WTC11 (cell line): ENCODE data around the gene BAG1. TPM values are rescaled to one million over a fixed set of nuclear protein-coding genes. Genes with fewer than 3 reads are reported as not detected.

ENCODE experiments used
- ATAC-seq: fragments of 200-7000 bp; cut with Tn5 transposase; 2 replicates; pipeline ENCODE4 v1.10.0; 2021; ENCODE audit warnings: mild to moderate bottlenecking, moderate library complexity
- CTCF ChIA-PET: fragments of 300-600 bp; sonication (Branson Sonifier 250); formaldehyde crosslinking; loops from one replicate; lab custom pipeline; 2021; ENCODE audit warnings: antibody characterized with exemption; lab: Charles Lee
- POLR2A ChIA-PET: fragments of 350-600 bp; sonication (Branson Sonifier 250); formaldehyde crosslinking; loops from one replicate; lab custom pipeline; 2021; ENCODE audit warnings: antibody characterized with exemption; lab: Charles Lee
- DNase-seq: peaks from one replicate; pipeline ENCODE4 v3.0.0; 2021; ENCODE audit warnings: low spot score
- H3K27ac Mint-ChIP-seq: 2 replicates; pipeline ENCODE4 v1.8.0; 2021; ENCODE audit warnings: mixed read lengths
- H3K27me3 Mint-ChIP-seq: 2 replicates; pipeline ENCODE4 v1.8.0; 2021; ENCODE audit warnings: low read depth, mild to moderate bottlenecking, moderate library complexity, mixed read lengths
- H3K36me3 Mint-ChIP-seq: 2 replicates; pipeline ENCODE4 v1.8.0; 2021; ENCODE audit warnings: mixed read lengths
- H3K4me1 Mint-ChIP-seq: 2 replicates; pipeline ENCODE4 v1.8.0; 2022; ENCODE audit warnings: mixed read lengths
- H3K4me3 Mint-ChIP-seq: 2 replicates; pipeline ENCODE4 v1.8.0; 2021; ENCODE audit warnings: mild to moderate bottlenecking, moderate library complexity, mixed read lengths
- H3K9me3 Mint-ChIP-seq: 2 replicates; pipeline ENCODE4 v1.8.0; 2021; ENCODE audit warnings: mixed read lengths
- ATF2 ChIP-seq: sonication (generic); formaldehyde crosslinking; IDR thresholded peaks from 2 replicates; pipeline ENCODE4 v1.8.1; 2022; ENCODE audit warnings: low read depth, missing genetic modification reagents, borderline replicate concordance
- ATF3 ChIP-seq: sonication (generic); formaldehyde crosslinking; conservative IDR thresholded peaks from 2 replicates; pipeline ENCODE4 v1.8.1; 2022; ENCODE audit warnings: mild to moderate bottlenecking, missing genetic modification reagents
- CTCF ChIP-seq: fragments of 200-600 bp; IDR thresholded peaks from 2 replicates; pipeline ENCODE4 v1.8.0; 2022; ENCODE audit warnings: antibody characterized with exemption
- E2F5 ChIP-seq: sonication (generic); formaldehyde crosslinking; IDR thresholded peaks from 2 replicates; pipeline ENCODE4 v1.8.1; 2022; ENCODE audit warnings: mild to moderate bottlenecking, moderate library complexity, missing genetic modification reagents
- FOXK1 ChIP-seq: sonication (generic); formaldehyde crosslinking; IDR thresholded peaks from 2 replicates; pipeline ENCODE4 v1.8.0; 2022; ENCODE audit warnings: mild to moderate bottlenecking, moderate library complexity, missing genetic modification reagents
- JAZF1 ChIP-seq: fragments of 250-450 bp; sonication (Bioruptor Pico); IDR thresholded peaks from 2 replicates; pipeline ENCODE4 v1.9.0; 2021; ENCODE audit warnings: moderate library complexity, mild to moderate bottlenecking, inconsistent platforms
- NFYB ChIP-seq: sonication (generic); formaldehyde crosslinking; conservative IDR thresholded peaks from 2 replicates; pipeline ENCODE4 v1.8.0; 2022; ENCODE audit warnings: low read depth, missing genetic modification reagents
- SP1 ChIP-seq: sonication (generic); formaldehyde crosslinking; conservative IDR thresholded peaks from 2 replicates; pipeline ENCODE4 v1.8.1; 2022; ENCODE audit warnings: missing genetic modification reagents
- TEAD4 ChIP-seq: sonication (generic); formaldehyde crosslinking; IDR thresholded peaks from 2 replicates; pipeline ENCODE4 v1.8.0; 2022; ENCODE audit warnings: mild to moderate bottlenecking, missing genetic modification reagents
- ZBTB21 ChIP-seq: sonication (generic); formaldehyde crosslinking; IDR thresholded peaks from 2 replicates; pipeline ENCODE4 v1.8.1; 2023; ENCODE audit warnings: mild to moderate bottlenecking, missing genetic modification reagents, borderline replicate concordance
- ZNF121 ChIP-seq: sonication (generic); formaldehyde crosslinking; IDR thresholded peaks from 2 replicates; pipeline ENCODE4 v1.8.0; 2023; ENCODE audit warnings: missing genetic modification reagents
- ZNF232 ChIP-seq: sonication (generic); formaldehyde crosslinking; IDR thresholded peaks from 2 replicates; pipeline ENCODE4 v1.8.0; 2022; ENCODE audit warnings: mild to moderate bottlenecking, missing genetic modification reagents
- ZNF263 ChIP-seq: sonication (generic); formaldehyde crosslinking; IDR thresholded peaks from 2 replicates; pipeline ENCODE4 v1.8.1; 2022; ENCODE audit warnings: low read depth, mild to moderate bottlenecking, moderate library complexity, missing genetic modification reagents
- ZNF396 ChIP-seq: fragments of 250-450 bp; sonication (Bioruptor Pico); IDR thresholded peaks from 2 replicates; pipeline ENCODE4 v1.8.0; 2021; ENCODE audit warnings: mild to moderate bottlenecking, moderate library complexity, borderline replicate concordance
- ZNF416 ChIP-seq: fragments of 250-450 bp; sonication (Bioruptor Pico); IDR thresholded peaks from 2 replicates; pipeline ENCODE4 v1.9.0; 2021; ENCODE audit warnings: mild to moderate bottlenecking, inconsistent platforms
- total RNA-seq: library from RNA; stranded (reverse); gene quantifications from 3 replicates; pipeline ENCODE4 v1.2.3, GENCODE V29; 2021
- TF ChIP-seq, protein P1 (sequence below): sonication (generic); formaldehyde crosslinking; IDR thresholded peaks from 2 replicates; pipeline ENCODE4 v1.8.0; 2022; ENCODE audit warnings: mild to moderate bottlenecking, missing genetic modification reagents
- TF ChIP-seq, protein P2 (sequence below): fragments of 250-450 bp; sonication (Bioruptor Pico); IDR thresholded peaks from 2 replicates; pipeline ENCODE4 v1.8.0; 2021; ENCODE audit warnings: mild to moderate bottlenecking
- TF ChIP-seq, protein P3 (sequence below): sonication (generic); formaldehyde crosslinking; IDR thresholded peaks from 2 replicates; pipeline ENCODE4 v1.8.1; 2023; ENCODE audit warnings: mild to moderate bottlenecking, moderate library complexity, missing genetic modification reagents

The BAG1 gene
- total RNA-seq, 1 experiment from 2014 or later, result 52.9 TPM

GRCh38 chr9:33287087-33287490 is 22.6 kb upstream of the BAG1 start:
- DNase-seq, result no peak
- Mint-ChIP-seq H3K4me3 (no peak overlapping the region), H3K9me3 (no peaks in the 10 kb centered on the region), H3K27ac (peak overlapping the region; percentile 38; the same call in 1 of the 2 replicates), H3K27me3 (no peaks in the 10 kb centered on the region)
- POLR2A ChIA-PET, result interaction anchor here (0.6 kb wide), 1 partner anchor 14 kb away, joined by 4 read pairs; no protein-coding TSS in a partner anchor
- TF ChIP-seq, protein P1, sequence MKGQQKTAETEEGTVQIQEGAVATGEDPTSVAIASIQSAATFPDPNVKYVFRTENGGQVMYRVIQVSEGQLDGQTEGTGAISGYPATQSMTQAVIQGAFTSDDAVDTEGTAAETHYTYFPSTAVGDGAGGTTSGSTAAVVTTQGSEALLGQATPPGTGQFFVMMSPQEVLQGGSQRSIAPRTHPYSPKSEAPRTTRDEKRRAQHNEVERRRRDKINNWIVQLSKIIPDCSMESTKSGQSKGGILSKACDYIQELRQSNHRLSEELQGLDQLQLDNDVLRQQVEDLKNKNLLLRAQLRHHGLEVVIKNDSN (CRISPR knock-in tag), result no peak
- TF ChIP-seq CTCF, result 0 out of 2 replicates have a peak, but pooled peaks have one; percentile 20
- TF ChIP-seq, all 79 proteins: peak for 1
- Mint-ChIP-seq H3K36me3 (peaks cover 2% of the 10 kb centered on the region; the same call in 1 of the 2 replicates), H3K4me1 (peaks cover 8% of the 10 kb centered on the region)
- peak; percentile 41 for ATAC-seq
- CTCF ChIA-PET, result interaction anchor here (0.6 to 2.7 kb wide), 9 partner anchors 9 to 262 kb away, joined by 3 to 16 read pairs (median 3); partner anchors contain the start of gene DNAJA1

GRCh38 chr9:33285502-33285901 is 21.0 kb upstream of the BAG1 start:
- no peak for DNase-seq
- CTCF ChIA-PET, result interaction anchor here (0.7 to 2.7 kb wide), 3 partner anchors 167 to 205 kb away, joined by 3 to 16 read pairs (median 3); no protein-coding TSS in a partner anchor
- Mint-ChIP-seq H3K36me3 (peaks cover 3% of the 10 kb centered on the region; the same call in 1 of the 2 replicates), H3K27ac (no peak overlapping the region), H3K27me3 (no peaks in the 10 kb centered on the region), H3K9me3 (no peaks in the 10 kb centered on the region), H3K4me3 (no peak overlapping the region), H3K4me1 (no peaks in the 10 kb centered on the region; the same call in 1 of the 2 replicates)
- no peak for TF ChIP-seq ZNF263
- TF ChIP-seq NFYB (CRISPR knock-in tag), result no peak
- no peak for TF ChIP-seq FOXK1 (CRISPR knock-in tag)
- TF ChIP-seq JAZF1, result no peak
- TF ChIP-seq ATF2 (CRISPR knock-in tag), result no peak
- TF ChIP-seq, protein P2, sequence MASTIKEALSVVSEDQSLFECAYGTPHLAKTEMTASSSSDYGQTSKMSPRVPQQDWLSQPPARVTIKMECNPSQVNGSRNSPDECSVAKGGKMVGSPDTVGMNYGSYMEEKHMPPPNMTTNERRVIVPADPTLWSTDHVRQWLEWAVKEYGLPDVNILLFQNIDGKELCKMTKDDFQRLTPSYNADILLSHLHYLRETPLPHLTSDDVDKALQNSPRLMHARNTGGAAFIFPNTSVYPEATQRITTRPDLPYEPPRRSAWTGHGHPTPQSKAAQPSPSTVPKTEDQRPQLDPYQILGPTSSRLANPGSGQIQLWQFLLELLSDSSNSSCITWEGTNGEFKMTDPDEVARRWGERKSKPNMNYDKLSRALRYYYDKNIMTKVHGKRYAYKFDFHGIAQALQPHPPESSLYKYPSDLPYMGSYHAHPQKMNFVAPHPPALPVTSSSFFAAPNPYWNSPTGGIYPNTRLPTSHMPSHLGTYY, result no peak
- POLR2A ChIA-PET, result no interaction called here
- no peak for ATAC-seq

- no peak for TF ChIP-seq ZNF232 (CRISPR knock-in tag)
- TF ChIP-seq, protein P3, sequence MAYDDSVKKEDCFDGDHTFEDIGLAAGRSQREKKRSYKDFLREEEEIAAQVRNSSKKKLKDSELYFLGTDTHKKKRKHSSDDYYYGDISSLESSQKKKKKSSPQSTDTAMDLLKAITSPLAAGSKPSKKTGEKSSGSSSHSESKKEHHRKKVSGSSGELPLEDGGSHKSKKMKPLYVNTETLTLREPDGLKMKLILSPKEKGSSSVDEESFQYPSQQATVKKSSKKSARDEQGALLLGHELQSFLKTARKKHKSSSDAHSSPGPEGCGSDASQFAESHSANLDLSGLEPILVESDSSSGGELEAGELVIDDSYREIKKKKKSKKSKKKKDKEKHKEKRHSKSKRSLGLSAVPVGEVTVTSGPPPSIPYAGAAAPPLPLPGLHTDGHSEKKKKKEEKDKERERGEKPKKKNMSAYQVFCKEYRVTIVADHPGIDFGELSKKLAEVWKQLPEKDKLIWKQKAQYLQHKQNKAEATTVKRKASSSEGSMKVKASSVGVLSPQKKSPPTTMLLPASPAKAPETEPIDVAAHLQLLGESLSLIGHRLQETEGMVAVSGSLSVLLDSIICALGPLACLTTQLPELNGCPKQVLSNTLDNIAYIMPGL (CRISPR knock-in tag), result no peak
- TF ChIP-seq ZNF121 (CRISPR knock-in tag), result no peak
- no peak for TF ChIP-seq SP1 (CRISPR knock-in tag)
- no peak for TF ChIP-seq ZNF396
- no peak for TF ChIP-seq ZNF416
- no peak for TF ChIP-seq E2F5
- TF ChIP-seq ATF3 (CRISPR knock-in tag), result no peak
- TF ChIP-seq ZBTB21 (CRISPR knock-in tag), result no peak
- TF ChIP-seq TEAD4 (CRISPR knock-in tag), result no peak
- Mint-ChIP-seq H3K27me3 (no peaks in the 10 kb centered on the region), H3K4me1 (no peaks in the 10 kb centered on the region), H3K9me3 (no peaks in the 10 kb centered on the region), H3K4me3 (no peak overlapping the region), H3K27ac (no peak overlapping the region), H3K36me3 (peaks cover 51% of the 10 kb centered on the region)
- CTCF ChIA-PET, result no interaction called here
- ATAC-seq (no peak), DNase-seq (no peak)
- POLR2A ChIA-PET, result no interaction called here
Observed at GRCh38 chr9:33277484-33277883, 13.0 kb upstream of the BAG1 start.
